ENCODE results near the gene MRPL14. TPM values are rescaled to one million over a fixed set of nuclear protein-coding genes. Genes with fewer than 3 reads are reported as not detected.

MRPL14 gene
- total and polyA plus RNA-seq, 2 of the 4 experiments (the other 2 are of a cell fraction), result 43.7 to 87.9 TPM

- POLR2A ChIA-PET (ENCODE audit: unreplicated experiment), result no interaction called here
- Histone ChIP-seq H4K20me1 (ENCODE audit: insufficient read depth, low read length) (no peaks in the 10 kb centered on the region), H2BK120ac (ENCODE audit: low read depth, low read length) (no peak overlapping the region), H2AFZ (replicated peaks; ENCODE audit: low read length, poor library complexity) (no peak overlapping the region), H2AK9ac (replicated peaks; ENCODE audit: low read depth, low read length, poor library complexity) (no peak overlapping the region), H3K36me3 (ENCODE audit: control insufficient read depth, insufficient read depth, low read length) (no peaks in the 10 kb centered on the region), H3K4me2 (ENCODE audit: low read depth, low read length) (no peak overlapping the region), H3K79me1 (ENCODE audit: low read depth in 1 of 2, low read length in 2 of 2) (no peaks in the 10 kb centered on the region), H4K91ac (ENCODE audit: insufficient read depth, low read depth, low read length) (no peak overlapping the region), H2BK15ac (ENCODE audit: low read depth, low read length) (no peak overlapping the region), H3K9me3 (ENCODE audit: control insufficient read depth, insufficient read depth, low read length) (peaks cover 2% of the 10 kb centered on the region), H3K18ac (ENCODE audit: low read depth, low read length) (no peak overlapping the region), H3K14ac (replicated peaks; ENCODE audit: low read depth, low read length) (no peak overlapping the region), H4K5ac (ENCODE audit: low read depth, low read length) (no peak overlapping the region), H3K4me1 (ENCODE audit: control insufficient read depth, insufficient read depth, low read length) (no peaks in the 10 kb centered on the region), H3K56ac (ENCODE audit: extremely low read depth, insufficient read depth, low read length) (no peak overlapping the region), H3K27ac (ENCODE audit: insufficient read depth, low read length) (no peak overlapping the region), H3K4ac (ENCODE audit: low read depth, low read length) (no peak overlapping the region), H3K9ac (ENCODE audit: low read depth, low read length) (no peak overlapping the region), H2BK5ac (ENCODE audit: low read depth, low read length, poor library complexity, severe bottlenecking) (no peak overlapping the region), H3K23ac (ENCODE audit: low read depth, low read length) (no peak overlapping the region), H4K8ac (ENCODE audit: low read depth in 2 of 2, low read length in 2 of 2) (no peak overlapping the region), H3K9me1 (ENCODE audit: insufficient read depth, low read length) (no peaks in the 10 kb centered on the region), H2BK20ac (ENCODE audit: low read depth, low read length) (no peak overlapping the region), H2AK5ac (ENCODE audit: low read depth, low read length) (no peak overlapping the region), H3K4me3 (ENCODE audit: insufficient read depth, low read depth, low read length) (no peak overlapping the region), H3K27me3 (ENCODE audit: control insufficient read depth, insufficient read depth, low read length) (peaks cover 46% of the 10 kb centered on the region)
- DNase-seq, result no peak
- WGBS, 2 experiments (ENCODE audit: extremely low coverage in 2 of 2, insufficient read length in 1 of 2), result no CpG with 5 or more reads among the region's 7 CpGs
- BruUV-seq (replicated peaks), result no TSS peak
- TF ChIP-seq POLR2A (IDR thresholded peaks at IDR 0.05; ENCODE audit: low read depth, low read length), result no peak
- TF ChIP-seq RAD21 (IDR thresholded peaks at IDR 0.05; ENCODE audit: low read length), result no peak
- TF ChIP-seq CEBPB (IDR thresholded peaks at IDR 0.05; ENCODE audit: low read depth, low read length), result no peak
- TF ChIP-seq MXI1 (IDR thresholded peaks at IDR 0.05; ENCODE audit: borderline replicate concordance, low read depth, low read length), result no peak
- TF ChIP-seq, protein P1, sequence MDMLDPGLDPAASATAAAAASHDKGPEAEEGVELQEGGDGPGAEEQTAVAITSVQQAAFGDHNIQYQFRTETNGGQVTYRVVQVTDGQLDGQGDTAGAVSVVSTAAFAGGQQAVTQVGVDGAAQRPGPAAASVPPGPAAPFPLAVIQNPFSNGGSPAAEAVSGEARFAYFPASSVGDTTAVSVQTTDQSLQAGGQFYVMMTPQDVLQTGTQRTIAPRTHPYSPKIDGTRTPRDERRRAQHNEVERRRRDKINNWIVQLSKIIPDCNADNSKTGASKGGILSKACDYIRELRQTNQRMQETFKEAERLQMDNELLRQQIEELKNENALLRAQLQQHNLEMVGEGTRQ (IDR thresholded peaks at IDR 0.05; ENCODE audit: low read depth, low read length), result no peak
- TF ChIP-seq NFE2L2 (IDR thresholded peaks at IDR 0.05; ENCODE audit: low read depth, low read length), result no peak
- TF ChIP-seq SMC3 (IDR thresholded peaks at IDR 0.05; ENCODE audit: low read depth, low read length), result no peak
- no peak for TF ChIP-seq RCOR1 (IDR thresholded peaks at IDR 0.05; ENCODE audit: insufficient replicate concordance, low read length)
- no peak for TF ChIP-seq CTCF (conservative IDR thresholded peaks at IDR 0.05; ENCODE audit: low read depth, low read length)
- no peak for TF ChIP-seq FOS (IDR thresholded peaks at IDR 0.05; ENCODE audit: low read depth, low read length)
- no peak for ATAC-seq (ENCODE audit: low read depth)
- dilution Hi-C loops (cut with HindIII; ENCODE audit: low sequenced_read_pairs, unreplicated experiment) (no loop called here), intact Hi-C loops (cut with micrococcal nuclease) (no loop called here), in situ Hi-C loops (cut with MboI; ENCODE audit: low sequenced_read_pairs) (loop anchor here (10.0 kb wide), 1 partner anchor 169 kb away; no protein-coding TSS in a partner anchor)
- CTCF ChIA-PET, result no interaction called here
These were observed 38.9 kb upstream of the MRPL14 start for GRCh38 chr6:44166116-44166515.

Data from IMR-90 (cell line).